H9 (cell line): Measurements from ENCODE around the gene NSL1. TPM values are rescaled to one million over a fixed set of nuclear protein-coding genes. Genes with fewer than 3 reads are reported as not detected.

Experiments used
- DNase-seq: peaks from one replicate; pipeline ENCODE4 v3.0.0-alpha.2; 2017
- H2AFZ ChIP-seq: one replicate; pipeline ENCODE4 v1.6.1; 2013; ENCODE audit warnings: mild to moderate bottlenecking, low read length, control low read depth, moderate library complexity
- H2AK5ac ChIP-seq: 2 replicates; pipeline ENCODE4 v1.6.1; 2013; ENCODE audit warnings: low read length, control low read depth, mixed read lengths; ENCODE audit not compliant: insufficient read length
- H2BK120ac ChIP-seq: one replicate; pipeline ENCODE4 v1.6.1; 2013; ENCODE audit warnings: low read depth, mild to moderate bottlenecking, low read length, control low read depth, inconsistent platforms; ENCODE audit not compliant: poor library complexity, severe bottlenecking
- H2BK12ac ChIP-seq: 2 replicates; pipeline ENCODE4 v1.6.1; 2013; ENCODE audit warnings: low read length, control low read depth, mixed read lengths, low read depth; ENCODE audit not compliant: insufficient read length
- H2BK15ac ChIP-seq: 2 replicates; pipeline ENCODE4 v1.6.1; 2013; ENCODE audit warnings: low read depth, low read length, control low read depth
- H2BK20ac ChIP-seq: one replicate; pipeline ENCODE4 v1.6.1; 2013; ENCODE audit warnings: low read depth, mild to moderate bottlenecking, low read length, control low read depth, inconsistent platforms; ENCODE audit not compliant: poor library complexity, severe bottlenecking
- H2BK5ac ChIP-seq: 2 replicates; pipeline ENCODE4 v1.6.1; 2013; ENCODE audit warnings: low read length, control low read depth, mixed read lengths; ENCODE audit not compliant: insufficient read length
- H3K14ac ChIP-seq: 2 replicates; pipeline ENCODE4 v1.6.1; 2013; ENCODE audit warnings: low read length, control low read depth; ENCODE audit not compliant: insufficient read depth
- H3K18ac ChIP-seq: 2 replicates; pipeline ENCODE4 v1.6.1; 2013; ENCODE audit warnings: low read depth, mild to moderate bottlenecking, mixed read lengths, low read length, control low read depth; ENCODE audit not compliant: insufficient read length
- H3K23ac ChIP-seq: 2 replicates; pipeline ENCODE4 v1.6.1; 2013; ENCODE audit warnings: low read length, control low read depth, mixed read lengths, low read depth; ENCODE audit not compliant: insufficient read length
- H3K23me2 ChIP-seq: 2 replicates; pipeline ENCODE4 v1.6.1; 2013; ENCODE audit warnings: low read depth, mild to moderate bottlenecking, mixed read lengths, low read length, control low read depth; ENCODE audit not compliant: insufficient read length, poor library complexity, severe bottlenecking
- H3K27ac ChIP-seq: 2 replicates; pipeline ENCODE4 v1.5.1; 2013; ENCODE audit warnings: low read length, control low read depth, mixed read lengths, low read depth; ENCODE audit not compliant: insufficient read length
- H3K27me3 ChIP-seq: 2 replicates; pipeline ENCODE4 v1.6.1; 2013; ENCODE audit warnings: low read length, control low read depth, inconsistent platforms; ENCODE audit not compliant: insufficient read depth
- H3K4ac ChIP-seq: 2 replicates; pipeline ENCODE4 v1.6.1; 2013; ENCODE audit warnings: low read depth, mild to moderate bottlenecking, control low read depth, inconsistent platforms, low read length, moderate library complexity
- H3K4me1 ChIP-seq: 2 replicates; pipeline ENCODE4 v1.6.1; 2013; ENCODE audit warnings: low read length, control low read depth, inconsistent platforms; ENCODE audit not compliant: insufficient read depth
- H3K4me2 ChIP-seq: 2 replicates; pipeline ENCODE4 v1.6.1; 2013; ENCODE audit warnings: low read length, control low read depth, mixed read lengths; ENCODE audit not compliant: insufficient read length, insufficient read depth
- H3K56ac ChIP-seq: 2 replicates; pipeline ENCODE4 v1.6.1; 2013; ENCODE audit warnings: low read depth, mild to moderate bottlenecking, mixed read lengths, low read length, control low read depth; ENCODE audit not compliant: insufficient read length
- H3K79me1 ChIP-seq: 2 replicates; pipeline ENCODE4 v1.6.1; 2013; ENCODE audit warnings: low read depth, mild to moderate bottlenecking, moderate library complexity, low read length, control low read depth, inconsistent platforms; ENCODE audit not compliant: insufficient read depth, poor library complexity, severe bottlenecking
- H3K79me2 ChIP-seq: 2 replicates; pipeline ENCODE4 v1.6.1; 2013; ENCODE audit warnings: low read length, control low read depth, inconsistent platforms; ENCODE audit not compliant: insufficient read depth
- H3K9ac ChIP-seq: 2 replicates; pipeline ENCODE4 v1.6.1; 2013; ENCODE audit warnings: low read length, control low read depth, mixed read lengths; ENCODE audit not compliant: insufficient read length; ENCODE audit errors: extremely low read depth
- H3K9me3 ChIP-seq: one replicate; pipeline ENCODE4 v1.6.1; 2013; ENCODE audit warnings: low read depth, low read length, inconsistent platforms; ENCODE audit not compliant: control insufficient read depth
- H3T11ph ChIP-seq: one replicate; pipeline ENCODE4 v1.6.1; 2013; ENCODE audit warnings: mild to moderate bottlenecking, low read length, control low read depth, inconsistent platforms
- H4K20me1 ChIP-seq: one replicate; pipeline ENCODE4 v1.6.1; 2013; ENCODE audit not compliant: control insufficient read depth, insufficient read length, insufficient read depth
- H4K5ac ChIP-seq: 2 replicates; pipeline ENCODE4 v1.6.1; 2013; ENCODE audit warnings: low read depth, mild to moderate bottlenecking, mixed read lengths, low read length, control low read depth; ENCODE audit not compliant: insufficient read length
- H4K8ac ChIP-seq: replicated peaks from 2 replicates; pipeline ENCODE4 v1.6.1; 2013; ENCODE audit warnings: low read length, control low read depth, mixed read lengths, low read depth; ENCODE audit not compliant: insufficient read length
- H4K91ac ChIP-seq: 2 replicates; pipeline ENCODE4 v1.6.1; 2013; ENCODE audit warnings: low read depth, mild to moderate bottlenecking, moderate library complexity, mixed read lengths, low read length, control low read depth; ENCODE audit not compliant: insufficient read length
- H3K27ac Mint-ChIP-seq, 3 experiments: 2 replicates in 2 of 3; 3 replicates in 1 of 3; pipeline ENCODE4 v1.8.0; 2020 to 2021; ENCODE audit warnings: mixed read lengths in 3 of 3, mild to moderate bottlenecking in 1 of 3, moderate library complexity in 1 of 3
- H3K27me3 Mint-ChIP-seq: 2 replicates; pipeline ENCODE4 v1.8.0; 2021; ENCODE audit warnings: low read depth, mild to moderate bottlenecking, moderate library complexity, mixed read lengths
- H3K36me3 Mint-ChIP-seq, 3 experiments: 2 replicates in 2 of 3; 3 replicates in 1 of 3; pipeline ENCODE4 v1.8.0; 2020 to 2021; ENCODE audit warnings: low read depth in 3 of 3, mixed read lengths in 3 of 3; ENCODE audit not compliant: insufficient read depth in 1 of 3
- H3K4me1 Mint-ChIP-seq, 2 experiments: 2 replicates each; pipeline ENCODE4 v1.8.0; 2020; ENCODE audit warnings: mixed read lengths in 2 of 2
- H3K4me3 Mint-ChIP-seq, 2 experiments: 2 replicates in 1 of 2; 3 replicates in 1 of 2; pipeline ENCODE4 v1.8.0; 2020 to 2021; ENCODE audit warnings: mild to moderate bottlenecking in 2 of 2, mixed read lengths in 2 of 2, moderate library complexity in 1 of 2
- H3K9me3 Mint-ChIP-seq, 2 experiments: 2 replicates in 1 of 2; 3 replicates in 1 of 2; pipeline ENCODE4 v1.8.0; 2020; ENCODE audit warnings: mild to moderate bottlenecking in 2 of 2, mixed read lengths in 2 of 2, moderate library complexity in 1 of 2
- CTCF ChIP-seq: fragments of 200-600 bp; sonication (generic); conservative IDR thresholded peaks from 3 replicates; pipeline ENCODE4 v1.8.0; 2021; ENCODE audit warnings: antibody characterized with exemption, mild to moderate bottlenecking
- WGBS: extraction: QIAGEN DNeasy Blood & Tissue Kit; methylation state at CpG from one replicate; pipeline ENCODE4 v1.1.7; 2013; ENCODE audit warnings: missing lambda C conversion rate, low lambda C conversion rate, mixed read lengths; ENCODE audit not compliant: insufficient read length; ENCODE audit errors: extremely low coverage; 5-methylcytosine and 5-hydroxymethylcytosine counted together
- total RNA-seq: library from RNA; stranded (reverse); gene quantifications from 2 replicates; pipeline ENCODE4 v1.2.1, GENCODE V29; 2021

The NSL1 gene
- total RNA-seq, 1 experiment from 2014 or later = 49.3 TPM

DNA sequence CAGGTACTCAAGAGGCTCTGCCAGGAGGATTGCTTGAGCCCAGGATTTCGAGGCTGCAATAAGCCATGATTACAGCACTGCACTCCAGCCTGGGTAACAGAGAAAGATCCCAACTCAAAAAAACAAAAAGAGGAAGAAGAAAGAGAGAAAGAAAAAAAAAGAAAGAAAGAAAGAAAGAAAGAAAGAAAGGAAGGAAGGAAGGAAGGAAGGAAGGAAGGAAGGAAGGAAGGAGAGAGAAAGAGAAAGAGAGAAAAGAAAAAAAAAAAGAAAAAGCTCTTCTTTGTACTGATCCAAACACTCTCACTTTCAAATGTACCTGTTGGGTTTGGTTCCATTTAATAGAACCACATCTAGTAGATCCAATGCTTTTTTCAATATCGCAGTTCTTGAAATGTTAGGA is 103.8 kb downstream of the NSL1 start:
- H3K79me1 ChIP-seq = no peaks in the 10 kb centered on the region
- no peak overlapping the region for H3K4me2 ChIP-seq
- H4K8ac ChIP-seq = no peak overlapping the region
- no peak overlapping the region for H3K27ac ChIP-seq
- H3T11ph ChIP-seq = no peak overlapping the region
- TF ChIP-seq CTCF = no peak
- WGBS = no CpG with 5 or more reads among the region's 2 CpGs
- H3K18ac ChIP-seq = no peak overlapping the region
- H3K4ac ChIP-seq = no peak overlapping the region
- H3K27me3 Mint-ChIP-seq = peaks cover 15% of the 10 kb centered on the region
- no peak overlapping the region for H2BK5ac ChIP-seq
- H2BK20ac ChIP-seq = no peak overlapping the region
- H4K91ac ChIP-seq = no peak overlapping the region
- no peak overlapping the region for H4K5ac ChIP-seq
- peaks cover 5% of the 10 kb centered on the region; the same call in 1 of the 2 replicates for H3K4me1 ChIP-seq
- no peak overlapping the region for H2AFZ ChIP-seq
- H3K23me2 ChIP-seq = no peaks in the 10 kb centered on the region
- H3K9me3 Mint-ChIP-seq = no peaks in the 10 kb centered on the region; a peak in 1 of 5 replicates
- no peak overlapping the region for H3K27ac Mint-ChIP-seq
- H2BK15ac ChIP-seq = no peak overlapping the region
- H3K14ac ChIP-seq = no peak overlapping the region
- DNase-seq = no peak
- H3K9me3 ChIP-seq = no peaks in the 10 kb centered on the region
- H3K56ac ChIP-seq = no peak overlapping the region
- H3K9ac ChIP-seq = no peak overlapping the region
- H3K36me3 Mint-ChIP-seq = no peaks in the 10 kb centered on the region
- no peak overlapping the region for H2BK120ac ChIP-seq
- peaks cover 3 to 10% of the 10 kb centered on the region in 2 experiments; a peak in 2 of 4 replicates for H3K4me1 Mint-ChIP-seq
- H3K4me3 Mint-ChIP-seq = no peak overlapping the region
- H3K27me3 ChIP-seq = no peaks in the 10 kb centered on the region
- H4K20me1 ChIP-seq = no peaks in the 10 kb centered on the region
- H3K23ac ChIP-seq = no peak overlapping the region
- H3K79me2 ChIP-seq = no peaks in the 10 kb centered on the region
- no peak overlapping the region for H2AK5ac ChIP-seq
- H2BK12ac ChIP-seq = no peak overlapping the region
